ENCODE results near the gene PPP1R37. TPM values are rescaled to one million over a fixed set of nuclear protein-coding genes. Genes with fewer than 3 reads are reported as not detected.
A peak's percentile ranks its signal among the peaks of the same experiment; 100 is the strongest.

Gene PPP1R37
- total RNA-seq, 2 donors from 2014 or later, result 31.6 to 33.1 TPM

- DNase-seq (no peak), ATAC-seq (no peak)
- intact Hi-C loops (cut with DNase I, micrococcal nuclease), result loop anchor here in 1 of 2 donors (10.0 kb wide), 1 partner anchor 78 kb away; the partner anchor contains the start of gene PPP1R37
Observed at GRCh38 chr19:45172611-45173208, 79.7 kb downstream of the PPP1R37 start.

- ATAC-seq (no peak), DNase-seq (no peak)
- intact Hi-C loops (cut with DNase I, micrococcal nuclease), result loop anchor here in 1 of 2 donors (10.0 kb wide), 1 partner anchor 79 kb away; the partner anchor contains the start of gene PPP1R37
Observed at GRCh38 chr19:45173816-45174215, 80.8 kb downstream of the PPP1R37 start.

- intact Hi-C loops (cut with DNase I, micrococcal nuclease), result loop anchor here in 1 of 2 donors (10.0 kb wide), 1 partner anchor 81 kb away; the partner anchor contains the start of gene PPP1R37
- ATAC-seq (no peak), DNase-seq (no peak)
Observed at GRCh38 chr19:45175515-45176345, 82.8 kb downstream of the PPP1R37 start.

GRCh38 chr19:45177817-45178261 lies 84.9 kb downstream of the PPP1R37 start, which contains the start of gene TRAPPC6A:
TSS of gene TRAPPC6A (minus strand) at chr19:45178237. CDS start at chr19:45178218, 19 bp downstream.
- intact Hi-C loops (cut with DNase I, micrococcal nuclease), result loop anchor here in 1 of 2 donors (10.0 kb wide), 1 partner anchor 83 kb away; the partner anchor contains the start of gene PPP1R37
- no peak for DNase-seq
- ATAC-seq, result peak; percentile 18

- ATAC-seq (peak; percentile 89), DNase-seq (peak; percentile 100)
- intact Hi-C loops (cut with DNase I, micrococcal nuclease), result loop anchor here in 1 of 2 donors (10.0 kb wide), 1 partner anchor 84 kb away; the partner anchor contains the start of gene PPP1R37
Observed at GRCh38 chr19:45178262-45179071, 85.5 kb downstream of the PPP1R37 start, which contains the start of gene BLOC1S3. TSS of gene BLOC1S3 (plus strand) at chr19:45178784. CDS start at chr19:45179297, 513 bp downstream.

GRCh38 chr19:45179072-45179891 lies 86.3 kb downstream of the PPP1R37 start:
- DNase-seq, result peak in 1 of 2 donors; percentile 60
- intact Hi-C loops (cut with DNase I, micrococcal nuclease), result loop anchor here in 1 of 2 donors (10.0 kb wide), 1 partner anchor 84 kb away; the partner anchor contains the start of gene PPP1R37
- peak; percentile 11 for ATAC-seq

GRCh38 chr19:45179892-45180370 lies 87.0 kb downstream of the PPP1R37 start:
- no peak for ATAC-seq
- intact Hi-C loops (cut with DNase I, micrococcal nuclease), result loop anchor here in 1 of 2 donors (10.0 kb wide), 1 partner anchor 85 kb away; the partner anchor contains the start of gene PPP1R37

GRCh38 chr19:45180936-45181335 lies 88.0 kb downstream of the PPP1R37 start:
- ATAC-seq, result no peak
- intact Hi-C loops (cut with DNase I, micrococcal nuclease), result no loop called here
- no peak for DNase-seq

More at GRCh38 chr19:45179892-45180370, 87.0 kb downstream of the PPP1R37 start:
- no peak for DNase-seq

GRCh38 chr19:45182758-45183157 lies 89.8 kb downstream of the PPP1R37 start:
- intact Hi-C loops (cut with DNase I, micrococcal nuclease), result no loop called here
- ATAC-seq (no peak), DNase-seq (no peak)

- DNase-seq (no peak), ATAC-seq (no peak)
- intact Hi-C loops (cut with DNase I, micrococcal nuclease), result no loop called here
Observed at GRCh38 chr19:45184115-45184514, 91.1 kb downstream of the PPP1R37 start.

GRCh38 chr19:45186509-45187334 lies 93.7 kb downstream of the PPP1R37 start:
- intact Hi-C loops (cut with DNase I, micrococcal nuclease), result no loop called here
- DNase-seq (no peak), ATAC-seq (no peak)

GRCh38 chr19:45187421-45188100 lies 94.6 kb downstream of the PPP1R37 start:
- peak; percentile 50 for ATAC-seq
- DNase-seq, result no peak
- intact Hi-C loops (cut with DNase I, micrococcal nuclease), result no loop called here

- no peak for DNase-seq
- no peak for ATAC-seq
- intact Hi-C loops (cut with DNase I, micrococcal nuclease), result no loop called here
Observed at GRCh38 chr19:45189971-45190370, 97.0 kb downstream of the PPP1R37 start.

GRCh38 chr19:45191375-45191774 lies 98.4 kb downstream of the PPP1R37 start:
- DNase-seq, result no peak
- intact Hi-C loops (cut with DNase I, micrococcal nuclease), result no loop called here
- no peak for ATAC-seq

GRCh38 chr19:45195764-45196163 lies 102.8 kb downstream of the PPP1R37 start:
- intact Hi-C loops (cut with DNase I, micrococcal nuclease), result no loop called here
- DNase-seq (no peak), ATAC-seq (no peak)

All from left colon (tissue), 2 donors.